H1 (cell line): ENCODE data around the gene BRD4. TPM values are rescaled to one million over a fixed set of nuclear protein-coding genes. Genes with fewer than 3 reads are reported as not detected.

Experiments
- CTCF ChIA-PET: fragments of 300-600 bp; sonication (Branson Sonifier 250); formaldehyde crosslinking; loops from one replicate; lab custom pipeline; 2021; ENCODE audit not compliant: partially characterized antibody; lab: Charles Lee
- POLR2A ChIA-PET: fragments of 300-600 bp; sonication (Branson Sonifier 250); formaldehyde crosslinking; loops from one replicate; lab custom pipeline; 2021; ENCODE audit warnings: inconsistent platforms; ENCODE audit not compliant: partially characterized antibody; lab: Charles Lee
- DNase-seq, 2 experiments: peaks; one replicate each; pipeline versions ENCODE4 v3.0.0 to v3.0.0-alpha.2; 2010 to 2022; ENCODE audit warnings: low spot score in 2 of 2, low read depth in 1 of 2, mixed read lengths in 1 of 2
- FAIRE-seq: peaks from 2 replicates; lab custom pipeline; 2011; peaks lifted over from hg19 to GRCh38; lab: Jason Lieb, UNC
- H2AFZ ChIP-seq: 2 replicates; pipeline ENCODE4 v1.8.1; 2012; ENCODE audit warnings: low read length, inconsistent platforms
- H2AK5ac ChIP-seq: 2 replicates; pipeline ENCODE4 v1.6.1; 2013; ENCODE audit warnings: low read depth, low read length
- H2BK120ac ChIP-seq: replicated peaks from 2 replicates; pipeline ENCODE3; 2013; ENCODE audit warnings: low read depth, low read length, inconsistent platforms
- H2BK12ac ChIP-seq: 2 replicates; pipeline ENCODE4 v1.6.1; 2013; ENCODE audit warnings: low read depth, low read length
- H2BK15ac ChIP-seq: 2 replicates; pipeline ENCODE4 v1.6.1; 2013; ENCODE audit warnings: low read length
- H2BK20ac ChIP-seq: 2 replicates; pipeline ENCODE4 v1.6.1; 2013; ENCODE audit warnings: low read length
- H2BK5ac ChIP-seq: 2 replicates; pipeline ENCODE4 v1.6.1; 2013; ENCODE audit warnings: low read depth, low read length
- H3K14ac ChIP-seq: 2 replicates; pipeline ENCODE4 v1.6.1; 2013; ENCODE audit warnings: inconsistent platforms; ENCODE audit not compliant: insufficient read length
- H3K18ac ChIP-seq: 2 replicates; pipeline ENCODE4 v1.6.1; 2013; ENCODE audit warnings: low read length; ENCODE audit errors: extremely low read depth
- H3K23ac ChIP-seq: 2 replicates; pipeline ENCODE4 v1.6.1; 2013; ENCODE audit warnings: inconsistent platforms; ENCODE audit not compliant: insufficient read length
- H3K23me2 ChIP-seq: 2 replicates; pipeline ENCODE4 v1.6.1; 2013; ENCODE audit warnings: low read depth, low read length
- H3K27ac ChIP-seq: 2 replicates; pipeline ENCODE4 v1.6.1; 2011; ENCODE audit warnings: low read depth, low read length, inconsistent platforms
- H3K27me3 ChIP-seq, 4 experiments: replicated peaks in 1 of 4; 1 replicate in 1 of 4; 2 replicates in 3 of 4; pipeline versions ENCODE4 v1.6.1 to v1.8.1; 2011 to 2013; ENCODE audit warnings: low read length in 3 of 4, mild to moderate bottlenecking in 3 of 4, inconsistent platforms in 2 of 4, mixed read lengths in 2 of 4, moderate library complexity in 1 of 4; ENCODE audit not compliant: control insufficient read depth in 3 of 4, insufficient read depth in 3 of 4; ENCODE audit errors: extremely low read depth in 1 of 4
- H3K36me3 ChIP-seq, 4 experiments: 2 replicates each; pipeline versions ENCODE4 v1.6.1 to v1.8.1; 2011 to 2013; ENCODE audit warnings: mild to moderate bottlenecking in 4 of 4, low read length in 3 of 4, moderate library complexity in 2 of 4, control low read depth in 1 of 4, inconsistent platforms in 1 of 4; ENCODE audit not compliant: insufficient read depth in 4 of 4, control insufficient read depth in 2 of 4
- H3K4ac ChIP-seq: replicated peaks from 2 replicates; pipeline ENCODE3; 2013; ENCODE audit warnings: low read length, low read depth, mixed read lengths, inconsistent platforms; ENCODE audit not compliant: insufficient read length
- H3K4me1 ChIP-seq, 4 experiments: replicated peaks in 1 of 4; 1 replicate in 1 of 4; 2 replicates in 3 of 4; pipeline versions ENCODE4 v1.6.1 to v1.8.1; 2011 to 2013; ENCODE audit warnings: low read length in 3 of 4, inconsistent platforms in 2 of 4, mixed read lengths in 1 of 4; ENCODE audit not compliant: insufficient read depth in 4 of 4, control insufficient read depth in 3 of 4
- H3K4me2 ChIP-seq, 2 experiments: 2 replicates each; pipeline versions ENCODE4 v1.6.1 to v1.8.1; 2011 to 2013; ENCODE audit warnings: low read depth in 2 of 2, low read length in 2 of 2, control low read depth in 1 of 2, inconsistent platforms in 1 of 2, mild to moderate bottlenecking in 1 of 2; ENCODE audit not compliant: insufficient read depth in 1 of 2
- H3K4me3 ChIP-seq, 4 experiments: fragments of 200-600, 300-600 bp in 1 of 4; sonication (generic), shearing (Covaris generic), sonication (Bioruptor Twin) in 1 of 4; 2 replicates each; pipeline versions ENCODE4 v1.5.1 to v1.8.1; 2011 to 2016; ENCODE audit warnings: low read length in 4 of 4, low read depth in 3 of 4, control low read depth in 2 of 4, inconsistent platforms in 2 of 4, mild to moderate bottlenecking in 2 of 4, mixed read lengths in 1 of 4, moderate library complexity in 1 of 4; ENCODE audit not compliant: insufficient read depth in 2 of 4; ENCODE audit errors: extremely low read depth in 1 of 4
- H3K56ac ChIP-seq: replicated peaks from 2 replicates; pipeline ENCODE3; 2013; ENCODE audit warnings: low read depth, mild to moderate bottlenecking, mixed read lengths, low read length, inconsistent platforms; ENCODE audit not compliant: insufficient read length
- H3K79me1 ChIP-seq: 2 replicates; pipeline ENCODE4 v1.6.1; 2013; ENCODE audit warnings: low read depth, low read length, control low read depth
- H3K79me2 ChIP-seq, 2 experiments: 2 replicates each; pipeline versions ENCODE4 v1.6.1 to v1.8.1; 2012 to 2013; ENCODE audit warnings: low read length in 2 of 2, mild to moderate bottlenecking in 2 of 2, inconsistent platforms in 1 of 2; ENCODE audit not compliant: insufficient read depth in 2 of 2, control insufficient read depth in 1 of 2
- H3K9ac ChIP-seq, 4 experiments: replicated peaks in 1 of 4; 1 replicate in 1 of 4; 2 replicates in 3 of 4; pipeline versions ENCODE4 v1.6.1 to v1.8.1; 2011 to 2013; ENCODE audit warnings: low read depth in 3 of 4, low read length in 3 of 4, control low read depth in 2 of 4, mild to moderate bottlenecking in 2 of 4, moderate library complexity in 2 of 4, inconsistent platforms in 1 of 4; ENCODE audit errors: extremely low read depth in 1 of 4
- H3K9me3 ChIP-seq, 2 experiments: 2 replicates each; pipeline versions ENCODE4 v1.6.1 to v1.8.1; 2012 to 2013; ENCODE audit warnings: mild to moderate bottlenecking in 2 of 2, moderate library complexity in 2 of 2, control low read depth in 1 of 2, inconsistent platforms in 1 of 2, low read depth in 1 of 2, low read length in 1 of 2, mixed read lengths in 1 of 2; ENCODE audit not compliant: insufficient read depth in 2 of 2
- H4K20me1 ChIP-seq, 2 experiments: replicated peaks in 1 of 2; 2 replicates each; pipeline versions ENCODE3 to v1.8.1; 2011 to 2013; ENCODE audit warnings: inconsistent platforms in 2 of 2, low read length in 2 of 2, mild to moderate bottlenecking in 1 of 2; ENCODE audit not compliant: insufficient read depth in 2 of 2, control insufficient read depth in 1 of 2
- H4K5ac ChIP-seq: 2 replicates; pipeline ENCODE4 v1.6.1; 2013; ENCODE audit warnings: low read length, low read depth, mixed read lengths, inconsistent platforms; ENCODE audit not compliant: insufficient read length
- H4K8ac ChIP-seq: 2 replicates; pipeline ENCODE4 v1.8.0; 2013; ENCODE audit warnings: mild to moderate bottlenecking, moderate library complexity, low read length, inconsistent platforms; ENCODE audit not compliant: insufficient read depth; ENCODE audit errors: extremely low read depth
- H4K91ac ChIP-seq: replicated peaks from 2 replicates; pipeline ENCODE3; 2013; ENCODE audit warnings: low read length, mixed read lengths, inconsistent platforms; ENCODE audit not compliant: insufficient read length
- BACH1 ChIP-seq: IDR thresholded peaks from 2 replicates; pipeline ENCODE4 v1.6.1; 2012; ENCODE audit warnings: low read length, improper control_type of control experiment
- CBX5 ChIP-seq: fragments of 300-800, 300-1000 bp; sonication (generic); IDR thresholded peaks from 2 replicates; pipeline ENCODE4 v1.7.1; 2016; ENCODE audit warnings: antibody characterized with exemption, low read length, low read depth
- EZH2 ChIP-seq: fragments of 200-600 bp; sonication (generic); IDR thresholded peaks from 2 replicates; pipeline ENCODE4 v1.7.1; 2012; ENCODE audit warnings: low read depth, mild to moderate bottlenecking, moderate library complexity, low read length, inconsistent platforms; ENCODE audit not compliant: severe bottlenecking
- KDM4A ChIP-seq: IDR thresholded peaks from one replicate; pipeline ENCODE4 v1.7.1; 2012; ENCODE audit warnings: low read depth, mild to moderate bottlenecking, moderate library complexity, low read length, inconsistent platforms; ENCODE audit not compliant: severe bottlenecking
- POLR2AphosphoS5 ChIP-seq: IDR thresholded peaks from 2 replicates; pipeline ENCODE4 v1.6.1; 2011; ENCODE audit warnings: low read depth, low read length
- POU5F1 ChIP-seq: IDR thresholded peaks from 2 replicates; pipeline ENCODE4 v1.6.1; 2011; ENCODE audit warnings: low read depth, mild to moderate bottlenecking, low read length, moderate library complexity
- SP2 ChIP-seq: IDR thresholded peaks from 2 replicates; pipeline ENCODE4 v1.6.1; 2012; ENCODE audit warnings: mild to moderate bottlenecking, low read length, inconsistent platforms
- SP4 ChIP-seq: IDR thresholded peaks from 2 replicates; pipeline ENCODE4 v1.6.1; 2012; ENCODE audit warnings: low read length, inconsistent platforms
- SUZ12 ChIP-seq: fragments of 200-600 bp; sonication (generic); IDR thresholded peaks from 2 replicates; pipeline ENCODE4 v1.6.1; 2012; ENCODE audit warnings: mild to moderate bottlenecking, inconsistent platforms, low read length, moderate library complexity, mixed read lengths
- WGBS, 2 experiments: shearing (Covaris generic) in 1 of 2; methylation state at CpG; one replicate each; pipeline versions ENCODE4 v1.1.6 to v1.1.7; 2013 to 2015; ENCODE audit warnings: low lambda C conversion rate in 2 of 2, mixed read lengths in 2 of 2, inconsistent platforms in 1 of 2, low coverage in 1 of 2, missing lambda C conversion rate in 1 of 2; ENCODE audit not compliant: insufficient replicate concordance in 2 of 2, insufficient coverage in 1 of 2, insufficient read length in 1 of 2; ENCODE audit errors: extremely low coverage in 1 of 2, missing lambda C conversion rate in 1 of 2; 5-methylcytosine and 5-hydroxymethylcytosine counted together
- polyA plus RNA-seq, 7 experiments: library from polyadenylated mRNA; depleted of rRNA in 3 of 7; stranded (reverse) in 5 of 7; unstranded in 2 of 7; fragments of >200 nt in 5 of 7; fragments of 200-250 nt in 2 of 7; gene quantifications; 1 replicate in 5 of 7; 2 replicates in 1 of 7; 4 replicates in 1 of 7; pipeline versions ENCODE4 v1.2.1 to v1.2.3, GENCODE V29; 2011 to 2013; ENCODE audit warnings: missing spikeins in 2 of 7, mixed read lengths in 2 of 7
- total RNA-seq: library from RNA; stranded (reverse); fragmentation: NEBNext Ultra II Directional; extraction: Animal tissue kit (Norgen Biotek cat#: 25700); gene quantifications from 2 replicates; pipeline ENCODE4 v1.2.1, GENCODE V29; 2021
- TF ChIP-seq, protein P1 (sequence below): IDR thresholded peaks from 2 replicates; pipeline ENCODE4 v1.6.1; 2012; ENCODE audit warnings: low read length, inconsistent platforms

BRD4 gene
- total and polyA plus RNA-seq, 2 of the 8 experiments (the other 6 are each of a cell fraction or from before 2014, with no cell fraction given): 14.1 to 146 TPM

DNA sequence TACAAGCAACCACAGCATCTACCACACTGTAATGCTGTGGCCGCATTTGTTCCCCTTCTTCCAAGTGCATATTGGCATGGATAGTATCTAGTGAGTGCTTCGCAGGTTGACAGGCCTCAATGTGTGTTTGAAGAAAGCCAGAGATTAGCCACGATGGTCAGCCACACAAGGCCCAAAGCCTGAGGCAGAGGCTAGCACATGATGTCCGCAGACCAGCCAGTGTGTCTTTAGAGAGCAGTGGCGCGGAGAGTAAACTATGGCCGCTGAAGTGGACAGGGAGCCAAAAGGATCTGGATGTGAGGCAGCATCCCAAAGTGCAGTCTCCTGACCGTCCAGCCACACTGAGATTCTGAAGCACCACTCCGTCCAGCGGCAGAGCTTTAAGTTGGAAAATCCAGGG is 36.0 kb downstream of the BRD4 start:
- H2BK5ac ChIP-seq: no peak overlapping the region
- H3K4me1 ChIP-seq: peaks cover 5 to 24% (median 15%) of the 10 kb centered on the region in 4 experiments
- H2AK5ac ChIP-seq: no peak overlapping the region
- H2BK15ac ChIP-seq: no peak overlapping the region
- H3K23me2 ChIP-seq: no peaks in the 10 kb centered on the region
- H3K79me1 ChIP-seq: peaks cover 42% of the 10 kb centered on the region
- H3K36me3 ChIP-seq: peaks cover 0 to 6% (median 4%) of the 10 kb centered on the region in 4 experiments; a peak in 3 of 8 replicates
- H3K23ac ChIP-seq: no peak overlapping the region
- H3K4me2 ChIP-seq: no peak overlapping the region
- ChIA-PET POLR2A (interaction anchor here (1.2 to 3.2 kb wide), 2 partner anchors 11 to 82 kb away, joined by 3 to 16 read pairs; no protein-coding TSS in a partner anchor), CTCF (interaction anchor here (0.6 to 1.3 kb wide), 4 partner anchors 8 to 739 kb away, joined by 3 to 6 read pairs (median 3); no protein-coding TSS in a partner anchor)
- no peak overlapping the region for H3K14ac ChIP-seq
- H4K5ac ChIP-seq: no peak overlapping the region
- WGBS, 2 experiments: 92% methylated on average over 10 of the region's 10 CpGs; no CpG with 5 or more reads in 1 of the 2 experiments
- H3K9me3 ChIP-seq: no peaks in the 10 kb centered on the region
- H3K9ac ChIP-seq: no peak overlapping the region
- H3K18ac ChIP-seq: no peak overlapping the region
- H2AFZ ChIP-seq: no peak overlapping the region
- peaks cover 78 to 99% of the 10 kb centered on the region in 2 experiments for H3K79me2 ChIP-seq
- H2BK20ac ChIP-seq: no peak overlapping the region
- H3K27ac ChIP-seq: no peak overlapping the region
- H3K27me3 ChIP-seq: no peaks in the 10 kb centered on the region
- FAIRE-seq: no peak
- H4K20me1 ChIP-seq: peaks cover 46 to 66% of the 10 kb centered on the region in 2 experiments
- DNase-seq: no peak
- no peak overlapping the region for H2BK12ac ChIP-seq
- H2BK120ac ChIP-seq: no peak overlapping the region
- H3K4me3 ChIP-seq: no peak overlapping the region
- H3K56ac ChIP-seq: no peak overlapping the region
- no peak overlapping the region for H4K91ac ChIP-seq
- no peak for TF ChIP-seq BACH1
- no peak for TF ChIP-seq CBX5
- no peak for TF ChIP-seq SP2
- no peak for TF ChIP-seq KDM4A
- no peak for TF ChIP-seq SUZ12
- TF ChIP-seq EZH2: no peak
- TF ChIP-seq, protein P1, sequence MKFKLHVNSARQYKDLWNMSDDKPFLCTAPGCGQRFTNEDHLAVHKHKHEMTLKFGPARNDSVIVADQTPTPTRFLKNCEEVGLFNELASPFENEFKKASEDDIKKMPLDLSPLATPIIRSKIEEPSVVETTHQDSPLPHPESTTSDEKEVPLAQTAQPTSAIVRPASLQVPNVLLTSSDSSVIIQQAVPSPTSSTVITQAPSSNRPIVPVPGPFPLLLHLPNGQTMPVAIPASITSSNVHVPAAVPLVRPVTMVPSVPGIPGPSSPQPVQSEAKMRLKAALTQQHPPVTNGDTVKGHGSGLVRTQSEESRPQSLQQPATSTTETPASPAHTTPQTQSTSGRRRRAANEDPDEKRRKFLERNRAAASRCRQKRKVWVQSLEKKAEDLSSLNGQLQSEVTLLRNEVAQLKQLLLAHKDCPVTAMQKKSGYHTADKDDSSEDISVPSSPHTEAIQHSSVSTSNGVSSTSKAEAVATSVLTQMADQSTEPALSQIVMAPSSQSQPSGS: no peak
- TF ChIP-seq SP4: no peak
- TF ChIP-seq POU5F1: no peak
- no peak for TF ChIP-seq POLR2AphosphoS5
- no peak overlapping the region for H3K4ac ChIP-seq
- no peak overlapping the region for H4K8ac ChIP-seq
